Stimulated activated CD4-positive, alpha-beta T cell treated with anti-CD3 and anti-CD28 coated beads, TNF-alpha, amount 100 ng/mL, for 48 hours (primary cell): Measurements from ENCODE around the gene KIF23.
A peak's percentile ranks its signal among the peaks of the same experiment; 100 is the strongest.

Source experiments
- DNase-seq, 3 donors: peaks; one replicate each; pipeline ENCODE4 v3.0.0-alpha.2; 2020; ENCODE audit warnings: low read depth in 3 of 3

KIF23 gene

DNA sequence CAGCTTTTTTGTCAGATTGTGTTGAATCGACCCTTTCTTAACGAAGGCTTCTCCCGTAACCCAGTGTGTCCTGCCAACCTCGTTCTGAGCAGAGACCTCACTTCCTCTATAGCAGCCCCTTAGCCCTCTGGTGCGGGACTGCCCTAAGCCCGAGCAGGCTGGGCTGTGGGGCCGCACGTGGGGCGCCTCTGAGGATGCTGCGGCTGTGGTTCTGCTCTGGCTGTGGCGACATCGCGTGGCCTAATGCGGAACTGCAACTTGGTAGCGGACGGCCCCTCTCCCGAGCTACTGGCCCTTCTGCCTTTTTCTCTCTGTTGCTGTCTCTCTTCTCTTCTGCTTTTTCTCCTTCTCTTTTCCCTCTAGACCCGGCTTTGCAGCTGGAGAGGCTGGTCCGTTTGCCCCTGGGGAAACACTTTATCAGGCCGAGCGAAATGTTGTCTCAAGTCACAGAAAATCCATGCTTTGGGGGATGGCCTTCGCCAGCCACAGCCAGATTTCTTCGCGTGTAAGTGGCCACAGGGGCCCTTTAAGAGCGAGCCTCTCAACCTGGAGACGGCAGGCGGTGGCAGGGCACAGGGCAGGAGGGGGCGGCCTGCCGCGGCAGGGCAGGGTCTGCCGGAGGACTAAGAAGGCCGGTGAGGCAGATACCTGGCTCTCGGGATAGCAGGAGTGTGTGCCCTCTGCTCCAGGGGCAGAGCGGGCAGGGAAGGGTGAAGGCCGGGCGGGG lies 19.4 kb upstream of the KIF23 start:
- peak; percentile 70 to 78 (median 75) for DNase-seq

DNA sequence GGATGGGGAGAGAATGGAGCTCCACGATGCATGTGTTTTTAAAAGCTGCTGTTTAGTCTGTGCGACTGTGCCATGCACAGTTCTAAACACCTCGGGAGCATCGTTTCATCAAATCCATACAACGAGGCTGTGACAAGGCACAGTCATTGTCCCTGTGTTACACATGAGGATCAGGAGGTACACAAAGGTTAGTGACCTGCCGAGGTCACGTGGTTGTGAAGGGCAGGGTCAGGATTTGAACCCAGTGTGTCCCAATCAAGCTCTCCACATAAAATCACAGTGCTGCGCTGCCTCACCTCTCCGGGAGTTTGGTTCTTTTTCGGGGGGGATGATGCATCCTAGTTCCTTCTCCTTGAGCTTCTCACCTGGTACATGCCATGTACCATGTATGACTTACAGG lies 18.7 kb upstream of the KIF23 start:
- DNase-seq: no peak

DNA sequence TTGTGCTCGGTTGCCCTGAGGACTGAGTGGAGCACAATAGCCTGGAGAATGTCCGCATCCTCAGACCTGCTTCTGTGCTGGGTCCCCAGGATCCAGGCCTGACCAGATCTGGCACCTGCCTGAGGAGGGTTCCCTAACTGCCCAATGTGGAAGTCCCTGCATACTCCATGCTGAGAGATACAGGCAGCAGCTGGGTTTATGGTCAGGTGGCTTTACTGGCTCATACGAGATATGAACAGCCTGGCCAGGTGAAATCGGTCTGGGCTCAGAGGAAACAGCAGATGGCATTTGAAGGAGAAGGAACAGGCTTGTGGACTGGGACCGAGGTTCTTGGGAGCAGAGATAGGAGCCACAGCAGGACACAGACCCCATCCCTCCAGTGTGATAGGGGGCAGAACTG lies 18.2 kb upstream of the KIF23 start:
- DNase-seq: no peak

DNA sequence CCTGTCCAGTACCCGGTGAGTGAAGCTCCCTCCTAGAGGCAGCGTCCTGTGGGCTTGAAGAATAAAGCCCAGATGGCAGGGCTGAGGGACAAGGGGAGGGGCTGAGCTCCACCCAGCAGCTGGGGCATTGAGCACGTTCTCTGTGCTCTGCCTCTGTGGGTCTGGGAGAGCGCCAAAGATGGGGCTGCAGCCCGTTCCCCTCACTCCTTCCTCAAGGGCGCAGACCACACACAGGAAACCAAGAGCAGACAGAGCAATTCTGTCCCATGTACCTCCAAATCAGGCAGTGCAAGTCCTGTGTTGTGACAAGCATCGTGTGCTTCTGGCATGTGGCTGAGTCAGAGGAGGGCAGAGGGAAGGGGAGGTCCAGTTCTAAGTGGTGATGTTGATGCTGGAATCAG lies 15.7 kb upstream of the KIF23 start:
- DNase-seq: no peak

DNA sequence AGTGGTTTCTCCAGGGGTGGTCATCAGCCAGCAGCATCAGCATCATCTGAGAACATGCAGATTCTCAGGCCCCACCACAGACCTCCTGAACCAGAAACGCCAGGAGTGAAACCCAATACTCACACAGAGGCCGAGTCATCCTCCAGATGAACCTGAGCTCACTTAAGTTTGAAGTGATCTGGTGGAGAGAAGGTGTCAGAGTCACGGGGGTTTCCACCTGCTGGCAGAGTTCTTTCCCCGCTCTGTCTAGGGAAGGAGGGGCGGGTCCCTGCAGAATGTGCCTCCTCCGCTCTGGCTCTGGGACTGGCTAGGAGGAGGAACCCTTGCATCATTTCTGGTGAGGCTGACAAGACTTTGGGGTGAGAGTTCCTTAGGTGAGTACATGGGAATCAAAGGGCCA lies 13.3 kb upstream of the KIF23 start:
- peak in 1 of 3 donors; percentile 40 for DNase-seq

DNA sequence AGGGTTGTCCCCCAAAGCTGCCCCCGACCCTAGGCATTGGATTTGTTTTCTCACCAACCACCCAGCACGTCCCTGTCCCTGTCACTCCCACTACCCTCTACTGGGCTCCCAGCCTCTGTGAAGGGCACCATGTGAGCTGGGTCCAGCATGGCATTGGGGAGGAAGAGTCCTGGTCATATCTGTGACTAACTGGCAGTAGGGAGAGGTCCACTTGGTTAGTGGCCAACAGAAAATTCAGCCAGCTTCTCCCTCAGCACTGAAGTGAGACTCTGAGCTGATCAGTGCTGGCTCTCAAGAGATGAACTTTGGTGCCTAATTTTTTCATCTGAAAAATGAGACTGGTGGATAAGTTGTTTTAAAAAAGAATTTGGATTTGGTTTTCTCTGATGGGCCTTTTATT lies 11.3 kb upstream of the KIF23 start:
- DNase-seq: no peak

DNA sequence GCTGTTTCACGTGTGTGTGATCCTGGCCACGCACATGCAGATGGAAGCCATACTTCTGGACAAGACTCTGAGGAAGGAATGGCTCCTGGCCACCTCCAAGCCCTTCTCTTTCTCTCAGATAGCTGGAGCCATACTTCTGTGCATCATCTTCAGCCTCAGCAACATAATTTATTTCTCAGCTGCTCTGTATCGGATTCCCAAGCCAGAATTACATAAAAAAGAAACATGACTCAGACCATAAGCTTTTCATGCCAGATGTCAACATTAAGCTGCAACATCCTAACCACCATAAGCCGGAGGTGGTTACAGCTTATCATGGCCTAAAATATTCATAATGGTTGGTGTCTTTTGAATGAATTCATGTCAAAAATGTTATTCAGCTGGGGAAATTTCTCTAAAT lies 10.6 kb upstream of the KIF23 start:
- DNase-seq: no peak

DNA sequence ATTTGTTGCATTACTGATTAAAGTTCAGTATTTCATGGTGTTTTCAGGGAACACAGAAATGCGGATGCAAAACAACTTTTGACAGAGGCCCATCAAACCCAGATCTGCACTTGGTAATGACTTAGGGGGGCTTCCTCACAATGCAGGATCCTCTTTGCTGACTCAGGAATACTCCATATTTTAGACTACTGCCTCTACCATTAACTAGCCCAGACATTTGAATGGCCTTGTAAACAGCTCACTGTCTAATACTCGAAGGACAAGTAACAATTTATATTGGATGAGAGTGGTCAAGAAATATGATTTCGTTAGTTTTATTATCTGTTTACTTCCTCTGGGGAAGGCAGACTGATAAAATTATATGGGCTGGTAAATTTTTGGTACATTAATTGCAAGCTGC lies 9.0 kb upstream of the KIF23 start:
- DNase-seq: no peak

DNA sequence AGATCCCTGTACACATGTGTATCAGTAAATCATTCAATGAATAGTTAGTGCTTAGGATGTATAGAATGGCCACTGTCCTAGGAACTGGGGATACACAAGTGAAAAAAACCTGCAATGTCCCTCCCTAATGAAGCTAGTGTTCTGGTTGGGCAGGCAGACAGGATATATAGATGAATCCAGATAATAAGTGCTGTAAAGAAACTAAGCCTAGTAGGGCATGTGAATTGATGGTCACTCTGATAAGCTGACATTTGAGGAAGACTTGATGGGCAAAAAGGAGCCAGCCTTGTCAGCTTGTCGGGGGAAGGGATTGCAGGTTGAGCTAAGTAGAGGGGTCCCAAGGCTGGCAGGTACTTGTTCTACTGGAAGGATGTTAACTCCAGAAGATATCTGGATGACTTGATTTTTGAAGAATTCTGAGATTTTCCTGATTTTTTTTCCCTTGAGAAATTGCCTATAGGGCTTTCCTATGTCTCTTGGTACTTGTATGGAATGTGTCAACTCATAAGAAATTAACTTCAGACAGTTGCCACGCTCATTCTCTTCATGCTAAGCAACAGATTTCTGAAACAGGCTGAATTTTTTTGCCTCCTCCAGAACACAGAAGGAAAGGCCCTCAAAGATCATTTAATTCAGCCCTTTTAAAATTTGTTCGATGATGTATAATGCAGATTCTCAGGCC lies 6.3 kb upstream of the KIF23 start:
- no peak for DNase-seq

DNA sequence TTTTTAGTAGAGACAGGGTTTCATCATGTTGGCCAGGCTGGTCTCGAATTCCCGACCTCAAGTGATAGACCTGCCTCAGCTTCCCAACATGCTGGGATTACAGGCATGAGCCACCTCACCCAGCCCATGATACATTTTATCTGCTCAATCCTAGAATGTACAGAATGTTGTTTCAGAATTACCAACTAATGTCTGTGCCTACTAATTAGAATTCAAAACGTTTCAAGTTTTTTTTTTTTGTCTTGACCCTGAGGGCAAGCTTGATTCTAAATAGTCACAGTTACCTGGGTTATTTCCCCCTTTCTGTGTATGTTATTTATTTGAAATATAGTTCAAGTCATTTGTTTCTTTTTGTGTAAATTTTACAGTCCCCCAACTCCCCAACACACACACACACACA lies 5.3 kb upstream of the KIF23 start:
- DNase-seq: no peak

DNA sequence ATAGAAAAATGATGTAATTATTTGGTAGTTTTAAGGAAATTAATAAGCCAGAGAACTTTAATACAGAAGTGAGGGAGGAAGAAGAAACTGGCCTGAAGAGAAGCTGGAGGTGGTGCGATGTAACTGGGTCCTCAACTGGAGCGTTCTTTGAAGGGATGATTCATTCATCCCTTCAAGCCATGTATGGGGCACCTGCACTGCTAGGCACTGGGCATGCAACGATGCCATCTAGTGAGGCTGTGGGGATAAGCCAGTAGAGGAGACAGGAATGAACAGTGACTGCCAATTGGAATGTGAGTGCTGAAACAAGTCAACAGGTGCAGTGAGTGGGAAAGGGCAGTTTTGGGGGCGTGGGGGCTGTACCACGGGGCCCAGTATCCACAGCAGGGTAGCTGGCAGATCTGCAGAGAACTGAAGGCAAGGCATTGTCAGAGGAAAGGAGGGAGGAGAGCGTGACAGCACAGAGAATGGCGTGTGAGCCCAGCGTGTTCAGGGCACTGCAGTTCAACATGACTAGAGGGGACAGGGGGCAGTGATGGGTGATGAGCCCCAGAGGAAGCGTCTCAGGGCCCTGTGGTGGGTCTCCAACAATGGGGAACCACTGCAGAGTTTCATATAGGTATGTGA lies 3.8 kb upstream of the KIF23 start:
- peak in 1 of 3 donors; percentile 29 for DNase-seq

DNA sequence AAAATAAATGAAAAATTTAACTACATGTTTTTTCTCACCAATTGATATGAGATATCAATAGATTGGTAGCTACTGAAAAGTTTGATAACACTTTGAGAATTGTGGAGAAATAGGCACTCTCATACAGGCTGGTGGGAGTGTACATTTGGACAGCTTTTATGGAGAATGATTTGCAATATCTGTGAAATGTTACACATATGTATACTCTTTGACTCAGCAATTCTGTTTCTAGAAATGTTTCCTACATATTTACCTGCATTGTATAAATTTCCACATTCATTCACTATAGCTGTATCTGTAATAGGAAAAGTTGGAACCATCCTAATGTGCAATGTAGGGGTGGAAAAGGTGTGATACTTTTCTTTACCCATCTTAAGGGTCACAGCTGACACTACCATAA lies 1.9 kb upstream of the KIF23 start:
- DNase-seq: no peak

DNA sequence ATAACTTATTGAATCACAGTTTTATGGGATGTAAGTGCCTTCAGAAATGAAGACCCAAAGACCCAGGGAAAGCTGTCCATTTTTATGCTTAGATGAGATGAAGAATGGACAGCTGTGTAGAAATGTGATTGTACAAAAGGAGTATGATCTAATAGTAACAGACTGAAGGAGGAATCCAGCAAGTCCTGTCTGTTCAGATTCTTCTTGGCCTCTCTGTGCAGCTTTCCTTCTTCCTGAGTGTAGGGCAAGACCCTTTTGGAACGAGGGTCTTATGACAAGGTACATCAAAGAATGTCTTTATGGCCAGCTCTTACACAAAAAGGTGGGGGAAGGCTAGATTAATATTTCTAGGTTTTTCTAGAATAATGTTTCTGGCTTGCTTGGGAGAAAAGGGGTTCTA lies 1.4 kb upstream of the KIF23 start:
- no peak for DNase-seq

DNA sequence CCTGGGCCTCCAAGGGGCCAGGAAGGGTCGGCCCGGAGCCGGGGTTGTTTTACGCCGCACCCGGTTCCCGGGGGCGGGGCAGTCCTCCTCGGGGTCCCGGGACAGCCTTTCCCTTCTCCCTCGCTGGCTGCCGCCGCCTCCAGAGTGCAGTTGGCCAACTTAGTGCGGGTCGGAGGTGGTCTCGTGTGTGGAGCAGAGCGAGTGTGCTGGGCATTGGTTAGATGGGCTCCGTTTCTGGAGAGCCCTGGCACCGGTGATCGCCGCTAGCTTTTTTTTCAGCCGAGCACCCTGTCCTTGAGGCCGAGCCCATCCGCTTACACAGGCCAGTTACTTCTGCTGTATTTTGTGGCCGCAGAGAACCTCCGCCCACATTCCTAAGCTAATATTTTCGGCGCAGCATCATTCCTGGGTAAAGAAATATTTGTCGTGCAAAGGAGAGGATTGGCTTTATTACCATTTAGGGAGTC lies 585 bp downstream of the KIF23 start:
- peak in 1 of 3 donors; percentile 20 for DNase-seq

DNA sequence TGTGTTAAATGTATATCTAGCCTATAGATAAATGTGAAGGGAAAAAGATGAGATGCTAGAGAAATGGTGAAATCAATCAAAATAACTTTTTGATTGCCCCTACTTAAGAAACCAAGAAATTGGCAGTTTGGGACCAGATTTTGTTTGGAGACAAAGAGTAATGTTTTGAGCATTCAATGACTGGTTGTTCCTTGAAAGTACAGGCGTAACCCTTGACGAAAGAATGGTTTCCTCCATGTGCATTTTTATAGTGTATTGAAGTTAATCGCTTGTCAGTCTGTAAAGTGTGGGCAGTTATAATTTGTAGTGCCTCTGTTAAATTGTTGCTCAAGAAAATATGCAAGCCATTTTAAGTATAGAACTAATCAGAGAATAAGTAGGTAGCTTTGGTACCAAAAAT lies 1.2 kb downstream of the KIF23 start:
- no peak for DNase-seq

DNA sequence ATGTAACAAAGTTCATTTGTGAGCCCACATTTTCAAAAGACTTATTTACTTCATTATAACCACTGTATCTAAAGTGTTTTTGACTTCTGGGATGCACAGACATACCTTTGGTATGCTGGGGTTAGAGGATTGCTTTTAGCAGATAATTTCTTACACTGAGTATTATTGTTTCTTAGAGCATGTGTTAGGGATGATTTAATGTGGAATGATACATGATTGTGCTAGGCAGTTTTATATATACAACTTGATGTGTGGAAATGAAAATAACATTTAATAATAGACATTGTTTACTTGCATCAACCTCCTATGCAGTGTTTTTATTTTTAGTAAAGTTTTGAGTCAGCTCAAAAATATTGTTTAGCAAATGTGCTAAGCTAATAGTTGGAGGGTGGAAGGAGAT lies 3.4 kb downstream of the KIF23 start:
- no peak for DNase-seq

DNA sequence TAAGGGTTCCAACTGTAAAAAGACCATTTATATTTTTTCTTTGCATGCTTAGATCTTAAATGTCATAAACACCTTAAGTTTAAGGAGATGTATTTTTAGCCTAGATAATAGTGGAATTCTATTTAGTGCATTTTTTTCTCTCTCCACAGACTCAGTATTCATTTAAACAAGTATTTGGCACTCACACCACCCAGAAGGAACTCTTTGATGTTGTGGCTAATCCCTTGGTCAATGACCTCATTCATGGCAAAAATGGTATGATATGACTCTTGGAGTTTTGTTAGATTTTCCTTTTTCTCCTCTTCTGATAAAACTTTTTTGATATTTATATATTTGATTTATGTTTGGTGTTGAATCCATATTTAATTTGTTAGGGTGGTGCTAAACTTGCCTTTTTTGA lies 7.3 kb downstream of the KIF23 start:
- DNase-seq: no peak

DNA sequence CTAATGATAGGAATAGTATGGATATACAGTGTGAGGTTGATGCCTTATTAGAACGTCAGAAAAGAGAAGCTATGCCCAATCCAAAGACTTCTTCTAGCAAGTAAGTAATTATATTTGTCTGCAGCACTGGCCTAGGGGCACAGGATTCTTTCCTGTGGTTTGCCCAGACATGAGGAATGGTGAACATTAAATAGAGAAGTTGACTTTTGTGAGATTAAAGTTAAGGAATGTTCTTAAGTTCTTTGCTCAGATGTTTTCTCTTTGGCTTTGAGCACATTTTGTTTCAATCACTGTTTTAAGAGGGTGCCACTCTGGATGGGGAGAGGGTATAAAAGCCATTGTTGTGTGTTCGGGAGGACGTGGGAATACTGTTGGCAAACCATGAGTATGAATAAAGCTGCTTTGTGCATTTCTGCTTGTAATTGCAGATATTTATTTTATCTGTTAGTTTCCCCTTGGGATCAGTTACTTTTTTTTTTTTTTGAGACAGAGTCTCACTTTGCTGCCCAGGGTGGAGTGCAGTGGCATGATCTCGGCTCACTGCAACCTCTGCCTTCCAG lies 8.3 kb downstream of the KIF23 start:
- DNase-seq: no peak

DNA sequence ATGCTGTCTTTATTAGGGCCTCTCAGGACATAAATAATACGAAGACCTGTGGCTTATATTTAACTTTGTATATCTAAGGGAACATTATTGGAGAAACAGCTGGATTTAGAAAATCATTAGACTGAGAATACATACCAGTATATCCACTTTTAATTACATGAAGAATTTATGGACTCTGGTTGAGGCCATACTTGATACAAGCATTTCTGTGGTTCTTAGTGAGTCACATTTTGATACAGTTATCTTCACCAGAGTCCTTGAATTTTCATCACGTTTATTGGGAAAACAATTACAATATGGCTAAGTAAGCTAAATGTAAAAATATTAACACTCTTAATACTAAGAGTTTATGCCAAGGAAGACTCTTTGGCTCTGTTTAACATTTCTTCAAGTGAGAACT lies 9.9 kb downstream of the KIF23 start:
- no peak for DNase-seq

DNA sequence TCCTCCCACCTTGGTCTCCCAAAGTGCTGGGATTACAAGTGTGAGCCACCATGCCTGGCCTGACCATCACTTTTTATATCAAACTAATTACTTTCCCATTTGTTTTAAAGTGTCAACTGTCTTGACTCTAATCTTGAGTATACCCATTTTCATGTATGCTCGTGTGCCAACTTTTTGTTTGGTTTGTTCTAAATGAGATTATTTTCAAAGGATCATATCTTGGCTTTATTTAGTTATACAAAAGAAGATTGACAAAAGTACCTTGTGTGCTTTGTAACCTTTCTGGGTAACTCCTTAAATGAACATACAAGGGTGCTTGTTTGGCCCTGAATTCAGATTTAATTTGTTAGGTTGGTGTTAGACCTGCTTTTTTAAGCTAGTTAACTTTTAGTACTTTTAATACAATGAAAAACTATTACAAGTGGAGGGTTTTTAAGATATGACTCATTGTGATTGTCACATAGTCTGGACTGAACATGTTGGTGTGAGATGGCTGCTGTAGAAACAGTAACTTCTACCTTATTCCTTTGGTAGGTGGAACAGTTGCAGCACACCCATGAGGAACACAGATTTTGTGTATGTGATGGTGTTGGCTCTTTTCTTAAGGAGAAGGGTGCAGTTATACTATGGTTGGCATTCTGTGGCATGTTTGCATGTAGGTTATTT lies 10.7 kb downstream of the KIF23 start:
- no peak for DNase-seq

DNA sequence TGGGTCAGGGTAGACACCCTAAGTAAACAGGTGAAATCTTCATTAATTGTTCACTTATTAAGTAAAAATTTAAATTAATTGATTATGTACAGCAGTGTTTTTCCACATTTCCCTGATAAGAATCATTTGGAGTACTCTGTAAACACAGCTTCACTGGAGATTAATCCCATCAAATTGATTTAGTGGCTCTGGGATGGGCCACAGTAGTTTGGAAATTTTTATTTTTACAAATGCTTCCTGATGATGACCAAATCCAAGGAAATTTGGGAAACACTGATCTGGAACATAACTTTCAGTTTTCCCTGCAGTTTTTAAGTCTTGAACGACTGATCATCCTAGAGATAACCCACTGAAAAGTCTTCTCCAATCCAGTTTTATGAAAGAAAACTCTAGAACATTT lies 19.7 kb downstream of the KIF23 start:
- no peak for DNase-seq

DNA sequence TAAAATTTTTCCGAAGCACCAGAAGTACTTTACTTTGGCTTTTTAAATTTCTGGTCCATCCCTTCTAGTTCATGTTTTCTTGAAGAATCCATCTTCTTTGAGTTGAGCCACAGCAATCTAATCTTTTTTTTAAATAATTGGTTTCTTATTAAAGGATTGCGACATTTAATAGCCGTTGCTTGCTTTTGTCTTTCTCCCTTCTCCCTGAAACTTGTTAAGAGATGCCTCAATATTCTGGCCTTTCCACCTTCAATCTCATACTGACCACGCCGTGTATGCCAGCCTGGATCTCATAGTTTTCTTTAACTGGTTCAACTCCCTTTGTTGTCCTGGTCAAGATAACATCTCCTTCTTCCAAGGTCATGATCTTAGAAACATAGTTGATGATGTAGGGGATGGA lies 20.1 kb downstream of the KIF23 start:
- no peak for DNase-seq
